ENCODE results near the gene NT5C3B.
A peak's percentile ranks its signal among the peaks of the same experiment; 100 is the strongest.
"Not testable (repeated sequence)": the region's sequence is repeated elsewhere in the genome, so short reads cannot be mapped to it uniquely, and the experiment has no call there.

NT5C3B gene

GRCh38 chr17:41835800-41836549 is at the start of gene NT5C3B:
NT5C3B (minus strand) TSS chr17:41836232; CDS start chr17:41836193, 39 bp downstream.
- peak within 1 kb of the TSS; percentile 77 for H3K27ac Mint-ChIP-seq
- H3K4me1 Mint-ChIP-seq (ENCODE audit: low read depth) = peaks cover 17% of the 10 kb centered on the region
- H3K4me3 Mint-ChIP-seq = peak within 1 kb of the TSS; percentile 87
- peaks cover 20% of the 10 kb centered on the region for H3K36me3 Mint-ChIP-seq (ENCODE audit: low read depth)
- no peaks in the 10 kb centered on the region for H3K9me3 Mint-ChIP-seq
- peaks cover 4% of the 10 kb centered on the region for H3K27me3 Mint-ChIP-seq

- Mint-ChIP-seq H3K27ac (no peak overlapping the region), H3K4me3 (no peak overlapping the region), H3K4me1 (ENCODE audit: low read depth) (no peaks in the 10 kb centered on the region), H3K27me3 (no peaks in the 10 kb centered on the region), H3K9me3 (no peaks in the 10 kb centered on the region), H3K36me3 (ENCODE audit: low read depth) (peaks cover 65% of the 10 kb centered on the region)
Measured at GRCh38 chr17:41885733-41886132, 49.7 kb upstream of the NT5C3B start.

- Mint-ChIP-seq H3K27me3 (no peaks in the 10 kb centered on the region), H3K4me1 (ENCODE audit: low read depth) (no peaks in the 10 kb centered on the region), H3K4me3 (no peak overlapping the region), H3K36me3 (ENCODE audit: low read depth) (peaks cover 68% of the 10 kb centered on the region), H3K9me3 (no peaks in the 10 kb centered on the region), H3K27ac (no peak overlapping the region)
Measured at GRCh38 chr17:41882756-41883155, 46.7 kb upstream of the NT5C3B start.

- no peaks in the 10 kb centered on the region for H3K9me3 Mint-ChIP-seq
- no peaks in the 10 kb centered on the region for H3K4me1 Mint-ChIP-seq (ENCODE audit: low read depth)
- H3K27ac Mint-ChIP-seq = no peak overlapping the region
- H3K36me3 Mint-ChIP-seq (ENCODE audit: low read depth) = peaks cover 62% of the 10 kb centered on the region
- H3K4me3 Mint-ChIP-seq = no peak overlapping the region
- no peaks in the 10 kb centered on the region for H3K27me3 Mint-ChIP-seq
Measured at GRCh38 chr17:41880130-41880529, 44.1 kb upstream of the NT5C3B start.

- not testable (repeated sequence) for H3K4me3 Mint-ChIP-seq, H3K9me3 Mint-ChIP-seq, H3K27ac Mint-ChIP-seq, H3K27me3 Mint-ChIP-seq
- peaks cover 71% of the 10 kb centered on the region for H3K36me3 Mint-ChIP-seq (ENCODE audit: low read depth)
- peaks cover 15% of the 10 kb centered on the region for H3K4me1 Mint-ChIP-seq (ENCODE audit: low read depth)
Measured at GRCh38 chr17:41874293-41874670, 38.2 kb upstream of the NT5C3B start.

GRCh38 chr17:41873559-41874292 is 37.7 kb upstream of the NT5C3B start:
- Mint-ChIP-seq H3K27me3 (no peaks in the 10 kb centered on the region), H3K27ac (no peak overlapping the region), H3K9me3 (no peaks in the 10 kb centered on the region), H3K4me3 (no peak overlapping the region), H3K4me1 (ENCODE audit: low read depth) (peaks cover 21% of the 10 kb centered on the region), H3K36me3 (ENCODE audit: low read depth) (peaks cover 76% of the 10 kb centered on the region)

- Mint-ChIP-seq H3K27ac (peak overlapping the region; percentile 61), H3K4me3 (no peak overlapping the region), H3K4me1 (ENCODE audit: low read depth) (peaks cover 37% of the 10 kb centered on the region), H3K36me3 (ENCODE audit: low read depth) (peaks cover 76% of the 10 kb centered on the region), H3K9me3 (no peaks in the 10 kb centered on the region), H3K27me3 (no peaks in the 10 kb centered on the region)
Measured at GRCh38 chr17:41871789-41872188, 35.8 kb upstream of the NT5C3B start.

- Mint-ChIP-seq H3K27me3 (no peaks in the 10 kb centered on the region), H3K27ac (peak overlapping the region; percentile 47), H3K9me3 (no peaks in the 10 kb centered on the region), H3K4me3 (no peak overlapping the region), H3K4me1 (ENCODE audit: low read depth) (peaks cover 39% of the 10 kb centered on the region), H3K36me3 (ENCODE audit: low read depth) (peaks cover 73% of the 10 kb centered on the region)
Measured at GRCh38 chr17:41870627-41871026, 34.6 kb upstream of the NT5C3B start.

- peaks cover 72% of the 10 kb centered on the region for H3K36me3 Mint-ChIP-seq (ENCODE audit: low read depth)
Measured at GRCh38 chr17:41870097-41870496, 34.1 kb upstream of the NT5C3B start.

GRCh38 chr17:41869426-41869825 is 33.4 kb upstream of the NT5C3B start:
- Mint-ChIP-seq H3K4me1 (ENCODE audit: low read depth) (peaks cover 42% of the 10 kb centered on the region), H3K4me3 (peak overlapping the region; percentile 50), H3K27me3 (no peaks in the 10 kb centered on the region), H3K36me3 (ENCODE audit: low read depth) (peaks cover 67% of the 10 kb centered on the region), H3K27ac (peak overlapping the region; percentile 83), H3K9me3 (no peaks in the 10 kb centered on the region)

More at GRCh38 chr17:41870097-41870496, 34.1 kb upstream of the NT5C3B start:
- peak overlapping the region; percentile 47 for H3K27ac Mint-ChIP-seq
- H3K4me3 Mint-ChIP-seq = no peak overlapping the region
- H3K4me1 Mint-ChIP-seq (ENCODE audit: low read depth) = peaks cover 42% of the 10 kb centered on the region
- H3K9me3 Mint-ChIP-seq = no peaks in the 10 kb centered on the region
- no peaks in the 10 kb centered on the region for H3K27me3 Mint-ChIP-seq

GRCh38 chr17:41868568-41868967 is 32.5 kb upstream of the NT5C3B start:
- Mint-ChIP-seq H3K27ac (peak overlapping the region; percentile 83), H3K4me3 (peak overlapping the region; percentile 50), H3K36me3 (ENCODE audit: low read depth) (peaks cover 62% of the 10 kb centered on the region)

GRCh38 chr17:41865596-41865893 is 29.5 kb upstream of the NT5C3B start:
- H3K4me3 Mint-ChIP-seq = no peak overlapping the region
- H3K4me1 Mint-ChIP-seq (ENCODE audit: low read depth) = peaks cover 48% of the 10 kb centered on the region
- H3K36me3 Mint-ChIP-seq (ENCODE audit: low read depth) = peaks cover 38% of the 10 kb centered on the region
- no peaks in the 10 kb centered on the region for H3K27me3 Mint-ChIP-seq
- H3K27ac Mint-ChIP-seq = peak overlapping the region; percentile 76
- H3K9me3 Mint-ChIP-seq = no peaks in the 10 kb centered on the region

More at GRCh38 chr17:41868568-41868967, 32.5 kb upstream of the NT5C3B start:
- H3K4me1 Mint-ChIP-seq (ENCODE audit: low read depth) = peaks cover 42% of the 10 kb centered on the region
- no peaks in the 10 kb centered on the region for H3K27me3 Mint-ChIP-seq
- H3K9me3 Mint-ChIP-seq = no peaks in the 10 kb centered on the region

- H3K4me3 Mint-ChIP-seq = no peak within 1 kb of the TSS
- no peaks in the 10 kb centered on the region for H3K9me3 Mint-ChIP-seq
- no peaks in the 10 kb centered on the region for H3K27me3 Mint-ChIP-seq
- peaks cover 34% of the 10 kb centered on the region for H3K36me3 Mint-ChIP-seq (ENCODE audit: low read depth)
- H3K4me1 Mint-ChIP-seq (ENCODE audit: low read depth) = peaks cover 44% of the 10 kb centered on the region
- H3K27ac Mint-ChIP-seq = peak within 1 kb of the TSS; percentile 76
Measured at GRCh38 chr17:41864836-41865595, 29.0 kb upstream of the NT5C3B start, which contains the start of gene KLHL11. KLHL11 (minus strand) TSS chr17:41865423; CDS start chr17:41865370, 53 bp downstream.

- no peaks in the 10 kb centered on the region for H3K27me3 Mint-ChIP-seq
- no peaks in the 10 kb centered on the region for H3K9me3 Mint-ChIP-seq
- peaks cover 39% of the 10 kb centered on the region for H3K4me1 Mint-ChIP-seq (ENCODE audit: low read depth)
- H3K4me3 Mint-ChIP-seq = no peak overlapping the region
- H3K36me3 Mint-ChIP-seq (ENCODE audit: low read depth) = peaks cover 33% of the 10 kb centered on the region
- no peak overlapping the region for H3K27ac Mint-ChIP-seq
Measured at GRCh38 chr17:41864498-41864835, 28.4 kb upstream of the NT5C3B start.
